Panc1 (cell line): Measurements from ENCODE around the gene RAI2. TPM values are rescaled to one million over a fixed set of nuclear protein-coding genes. Genes with fewer than 3 reads are reported as not detected.

Experiments
- ATAC-seq: fragments of 200-7000 bp; cut with Tn5 transposase; 2 replicates; pipeline ENCODE4 v1.9.1; 2020; ENCODE audit warnings: mild to moderate bottlenecking, moderate library complexity
- BruUV-seq: library from RNA; stranded (reverse); fragments of 400-500 nt; replicated peaks from 2 replicates; lab custom pipeline; 2021; lab: Mats Ljungman, UMichigan
- CTCF ChIA-PET: fragments of 300-600 bp; sonication (Branson Sonifier 250); formaldehyde crosslinking; loops from one replicate; lab custom pipeline; 2022; ENCODE audit warnings: antibody characterized with exemption; lab: Charles Lee
- POLR2A ChIA-PET: fragments of 300-600 bp; sonication (Branson Sonifier 250); formaldehyde crosslinking; loops from one replicate; lab custom pipeline; 2022; ENCODE audit warnings: antibody characterized with exemption; lab: Charles Lee
- DNase-seq: peaks from one replicate; pipeline ENCODE4 v3.0.0-alpha.2; 2010; ENCODE audit warnings: low read depth, low spot score
- H3K27ac ChIP-seq: 2 replicates; pipeline ENCODE4 v1.5.1; 2011; ENCODE audit warnings: mild to moderate bottlenecking, low read length, inconsistent platforms
- H3K27me3 ChIP-seq: fragments of 200-500 bp; sonication (Bioruptor generic); 2 replicates; pipeline ENCODE4 v1.6.0; 2014; ENCODE audit warnings: low read length, inconsistent platforms; ENCODE audit not compliant: control insufficient read depth, insufficient read depth
- H3K36me3 ChIP-seq: fragments of 200-500 bp; sonication (Bioruptor generic); 2 replicates; pipeline ENCODE4 v1.5.1; 2014; ENCODE audit warnings: inconsistent platforms, mild to moderate bottlenecking, low read length, moderate library complexity; ENCODE audit not compliant: control insufficient read depth, insufficient read depth
- H3K4me1 ChIP-seq: 2 replicates; pipeline ENCODE4 v1.5.1; 2011; ENCODE audit warnings: inconsistent platforms, mild to moderate bottlenecking, low read length, moderate library complexity; ENCODE audit not compliant: control insufficient read depth, insufficient read depth
- H3K4me3 ChIP-seq, 2 experiments: 2 replicates each; pipeline ENCODE4 v1.5.1; 2011 to 2012; ENCODE audit warnings: low read depth in 2 of 2, low read length in 2 of 2, mild to moderate bottlenecking in 2 of 2, inconsistent platforms in 1 of 2, moderate library complexity in 1 of 2
- H3K9me3 ChIP-seq: fragments of 200-500 bp; sonication (Bioruptor generic); 2 replicates; pipeline ENCODE4 v1.5.1; 2014; ENCODE audit warnings: low read depth, mild to moderate bottlenecking, inconsistent platforms, low read length, moderate library complexity; ENCODE audit not compliant: control insufficient read depth, insufficient read depth
- POLR2AphosphoS5 ChIP-seq: IDR thresholded peaks from 2 replicates; pipeline ENCODE4 v1.6.1; 2012; ENCODE audit warnings: mild to moderate bottlenecking, low read depth, low read length, moderate library complexity
- SIN3A ChIP-seq: IDR thresholded peaks from 2 replicates; pipeline ENCODE4 v1.6.1; 2012; ENCODE audit warnings: low read depth, mild to moderate bottlenecking, low read length, moderate library complexity, borderline replicate concordance; ENCODE audit not compliant: insufficient read depth
- TCF7L2 ChIP-seq: IDR thresholded peaks from 2 replicates; pipeline ENCODE4 v1.6.1; 2011; ENCODE audit warnings: mild to moderate bottlenecking, low read depth, low read length, inconsistent platforms
- in situ Hi-C: cut with HindIII; loops from 2 replicates; pipeline ENCODE4 v1.10.0; 2016; ENCODE audit warnings: low sequenced_read_pairs, low pct_unique_long_range_greater_than_20kb
- intact Hi-C: fragments of 100-400 bp; cut with micrococcal nuclease; formaldehyde crosslinking; loops from one replicate; pipeline ENCODE4 v1.10.0; 2022; ENCODE audit not compliant: unreplicated experiment
- total RNA-seq: library from RNA; stranded (reverse); gene quantifications from one replicate; pipeline ENCODE4 v1.2.1, GENCODE V29; 2021; ENCODE audit not compliant: unreplicated experiment
- TF ChIP-seq, protein P1 (sequence below): fragments of 450-650 bp; IDR thresholded peaks from 2 replicates; pipeline ENCODE4 v1.5.1; 2017; ENCODE audit warnings: mild to moderate bottlenecking
- TF ChIP-seq, protein P2 (sequence below), 2 experiments: IDR thresholded peaks; 2 replicates each; pipeline ENCODE4 v1.6.1; 2011 to 2012; ENCODE audit warnings: low read depth in 2 of 2, control low read depth in 1 of 2, low read length in 1 of 2, mild to moderate bottlenecking in 1 of 2, moderate library complexity in 1 of 2; ENCODE audit not compliant: insufficient read depth in 1 of 2

The RAI2 gene
- total RNA-seq, 1 experiment from 2014 or later: 0.13 TPM

DNA sequence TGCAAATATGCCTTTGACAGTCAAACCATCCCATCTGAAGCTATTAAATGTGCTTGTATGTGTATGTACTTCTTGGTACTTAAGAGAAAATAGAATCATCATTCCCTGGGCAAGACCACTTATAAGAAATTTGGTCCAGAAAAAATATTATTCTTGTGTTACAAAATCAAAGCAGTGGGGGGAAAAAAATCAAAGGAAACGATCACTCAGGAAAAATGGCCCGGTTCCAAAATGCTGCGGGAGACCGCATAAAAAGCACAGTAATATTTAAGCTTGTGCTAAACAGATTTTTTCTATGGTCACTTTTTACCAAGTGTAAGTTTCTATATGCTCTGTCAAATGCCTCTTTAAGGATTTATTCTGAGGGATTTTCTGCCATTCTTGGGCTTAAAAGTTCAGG is 36.1 kb downstream of the RAI2 start:
- H3K4me1 ChIP-seq: no peaks in the 10 kb centered on the region
- no peak overlapping the region for H3K4me3 ChIP-seq
- no peak for ATAC-seq
- DNase-seq: no peak
- CTCF ChIA-PET: no interaction called here
- no peaks in the 10 kb centered on the region for H3K27me3 ChIP-seq
- in situ Hi-C loops: no loop called here
- H3K27ac ChIP-seq: no peak overlapping the region
- no peaks in the 10 kb centered on the region for H3K36me3 ChIP-seq
- no peaks in the 10 kb centered on the region for H3K9me3 ChIP-seq
- POLR2A ChIA-PET: no interaction called here
- TF ChIP-seq SIN3A (no peak), TCF7L2 (no peak), POLR2AphosphoS5 (no peak)
- TF ChIP-seq, protein P1, sequence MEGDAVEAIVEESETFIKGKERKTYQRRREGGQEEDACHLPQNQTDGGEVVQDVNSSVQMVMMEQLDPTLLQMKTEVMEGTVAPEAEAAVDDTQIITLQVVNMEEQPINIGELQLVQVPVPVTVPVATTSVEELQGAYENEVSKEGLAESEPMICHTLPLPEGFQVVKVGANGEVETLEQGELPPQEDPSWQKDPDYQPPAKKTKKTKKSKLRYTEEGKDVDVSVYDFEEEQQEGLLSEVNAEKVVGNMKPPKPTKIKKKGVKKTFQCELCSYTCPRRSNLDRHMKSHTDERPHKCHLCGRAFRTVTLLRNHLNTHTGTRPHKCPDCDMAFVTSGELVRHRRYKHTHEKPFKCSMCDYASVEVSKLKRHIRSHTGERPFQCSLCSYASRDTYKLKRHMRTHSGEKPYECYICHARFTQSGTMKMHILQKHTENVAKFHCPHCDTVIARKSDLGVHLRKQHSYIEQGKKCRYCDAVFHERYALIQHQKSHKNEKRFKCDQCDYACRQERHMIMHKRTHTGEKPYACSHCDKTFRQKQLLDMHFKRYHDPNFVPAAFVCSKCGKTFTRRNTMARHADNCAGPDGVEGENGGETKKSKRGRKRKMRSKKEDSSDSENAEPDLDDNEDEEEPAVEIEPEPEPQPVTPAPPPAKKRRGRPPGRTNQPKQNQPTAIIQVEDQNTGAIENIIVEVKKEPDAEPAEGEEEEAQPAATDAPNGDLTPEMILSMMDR: no peak
- TF ChIP-seq, protein P2, sequence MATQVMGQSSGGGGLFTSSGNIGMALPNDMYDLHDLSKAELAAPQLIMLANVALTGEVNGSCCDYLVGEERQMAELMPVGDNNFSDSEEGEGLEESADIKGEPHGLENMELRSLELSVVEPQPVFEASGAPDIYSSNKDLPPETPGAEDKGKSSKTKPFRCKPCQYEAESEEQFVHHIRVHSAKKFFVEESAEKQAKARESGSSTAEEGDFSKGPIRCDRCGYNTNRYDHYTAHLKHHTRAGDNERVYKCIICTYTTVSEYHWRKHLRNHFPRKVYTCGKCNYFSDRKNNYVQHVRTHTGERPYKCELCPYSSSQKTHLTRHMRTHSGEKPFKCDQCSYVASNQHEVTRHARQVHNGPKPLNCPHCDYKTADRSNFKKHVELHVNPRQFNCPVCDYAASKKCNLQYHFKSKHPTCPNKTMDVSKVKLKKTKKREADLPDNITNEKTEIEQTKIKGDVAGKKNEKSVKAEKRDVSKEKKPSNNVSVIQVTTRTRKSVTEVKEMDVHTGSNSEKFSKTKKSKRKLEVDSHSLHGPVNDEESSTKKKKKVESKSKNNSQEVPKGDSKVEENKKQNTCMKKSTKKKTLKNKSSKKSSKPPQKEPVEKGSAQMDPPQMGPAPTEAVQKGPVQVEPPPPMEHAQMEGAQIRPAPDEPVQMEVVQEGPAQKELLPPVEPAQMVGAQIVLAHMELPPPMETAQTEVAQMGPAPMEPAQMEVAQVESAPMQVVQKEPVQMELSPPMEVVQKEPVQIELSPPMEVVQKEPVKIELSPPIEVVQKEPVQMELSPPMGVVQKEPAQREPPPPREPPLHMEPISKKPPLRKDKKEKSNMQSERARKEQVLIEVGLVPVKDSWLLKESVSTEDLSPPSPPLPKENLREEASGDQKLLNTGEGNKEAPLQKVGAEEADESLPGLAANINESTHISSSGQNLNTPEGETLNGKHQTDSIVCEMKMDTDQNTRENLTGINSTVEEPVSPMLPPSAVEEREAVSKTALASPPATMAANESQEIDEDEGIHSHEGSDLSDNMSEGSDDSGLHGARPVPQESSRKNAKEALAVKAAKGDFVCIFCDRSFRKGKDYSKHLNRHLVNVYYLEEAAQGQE (IDR thresholded peaks at IDR 0.05; ENCODE audit: insufficient read depth in 1 of 2, low read depth in 2 of 2, low read length in 1 of 2): no peak
- intact Hi-C loops: no loop called here
- no TSS peak for BruUV-seq

DNA sequence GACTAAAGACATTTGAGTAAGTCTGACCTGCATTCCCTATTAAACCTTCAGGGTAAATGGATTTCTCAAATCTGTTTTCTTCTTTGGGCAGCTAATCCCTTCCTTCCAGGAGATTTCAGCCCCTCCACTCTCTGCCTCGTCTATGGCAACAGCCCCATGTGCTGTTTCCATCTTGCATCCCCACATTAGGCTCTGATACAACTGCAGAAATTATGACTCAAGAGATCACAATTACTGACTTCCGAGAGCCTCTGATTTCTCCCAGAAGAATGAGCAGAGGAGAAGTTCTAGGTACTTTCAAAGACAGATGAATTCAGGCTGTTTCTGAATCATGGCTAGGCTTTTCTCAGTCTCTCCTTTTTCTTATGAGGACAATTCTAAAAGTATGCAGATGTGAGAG is 38.7 kb downstream of the RAI2 start:
- in situ Hi-C loops: no loop called here

More for the DNA sequence above, 38.7 kb downstream of the RAI2 start:
- Histone ChIP-seq H3K27ac (no peak overlapping the region), H3K4me1 (no peaks in the 10 kb centered on the region), H3K27me3 (no peaks in the 10 kb centered on the region), H3K4me3 (no peak overlapping the region), H3K36me3 (no peaks in the 10 kb centered on the region), H3K9me3 (no peaks in the 10 kb centered on the region)
- ChIA-PET CTCF (no interaction called here), POLR2A (no interaction called here)
- BruUV-seq: no TSS peak
- TF ChIP-seq, protein P2 (IDR thresholded peaks at IDR 0.05; ENCODE audit: insufficient read depth in 1 of 2, low read depth in 2 of 2, low read length in 1 of 2): no peak
- TF ChIP-seq, protein P1: no peak
- TF ChIP-seq POLR2AphosphoS5: no peak
- no peak for TF ChIP-seq SIN3A
- TF ChIP-seq TCF7L2: no peak
- ATAC-seq (no peak), DNase-seq (no peak)
- intact Hi-C loops: no loop called here
